Body of pancreas (tissue), 4 donors: ENCODE measurements around the gene VN1R2.

ENCODE experiments used
- CTCF ChIP-seq, 7 experiments: fragments of 450-650 bp in 4 of 7; fragments of 200-600 bp in 3 of 7; sonication (generic) in 3 of 7; IDR thresholded peaks; one replicate each; pipeline ENCODE4 v1.5.1; 2016 to 2019; ENCODE audit warnings: antibody characterized with exemption in 7 of 7
- POLR2A ChIP-seq, 3 donors: fragments of 450-650 bp; IDR thresholded peaks; one replicate each; pipeline ENCODE4 v1.6.1; 2016; ENCODE audit warnings: antibody characterized with exemption in 3 of 3, mild to moderate bottlenecking in 2 of 3

GRCh38 chr19:53275480-53275879, 17.4 kb downstream of the VN1R2 start:
- TF ChIP-seq CTCF (IDR thresholded peaks at IDR 0.05) (no peak), POLR2A (IDR thresholded peaks at IDR 0.05) (no peak)
